Measurements from ENCODE around the gene LHX2.

- no peak for TF ChIP-seq CTCF (IDR thresholded peaks at IDR 0.05)
- TF ChIP-seq POLR2A (IDR thresholded peaks at IDR 0.05), result no peak
These were observed 50.6 kb downstream of the LHX2 start for GRCh38 chr9:124062172-124062571.
